Upper lobe of left lung (tissue), 6 donors: ENCODE measurements around the gene HLA-DPA1. TPM values are rescaled to one million over a fixed set of nuclear protein-coding genes. Genes with fewer than 3 reads are reported as not detected.

Source experiments
- ATAC-seq, 2 donors: fragments of 200-7000 bp; cut with Tn5 transposase; one replicate each; pipeline ENCODE4 v1.9.1; 2022; ENCODE audit warnings: mild to moderate bottlenecking in 2 of 2, moderate library complexity in 2 of 2; ENCODE audit not compliant: low FRiP score in 2 of 2
- DNase-seq, 2 donors: peaks; one replicate each; pipeline ENCODE4 v3.0.0-alpha.2; 2019 to 2020
- H3K27ac ChIP-seq, 4 donors: fragments of 200-600 bp; sonication (generic); one replicate each; pipeline ENCODE4 v1.5.1; 2016 to 2019
- H3K27me3 ChIP-seq, 4 donors: fragments of 200-600 bp; sonication (generic); one replicate each; pipeline ENCODE4 v1.5.1; 2017 to 2019
- H3K36me3 ChIP-seq, 4 donors: fragments of 200-600 bp; sonication (generic); one replicate each; pipeline ENCODE4 v1.5.1; 2016 to 2019
- H3K4me1 ChIP-seq, 4 donors: fragments of 200-600 bp; sonication (generic); one replicate each; pipeline ENCODE4 v1.5.1; 2018 to 2019
- H3K4me3 ChIP-seq, 4 donors: fragments of 200-600 bp; sonication (generic); one replicate each; pipeline ENCODE4 v1.5.1; 2017 to 2019; ENCODE audit warnings: mild to moderate bottlenecking in 2 of 4, moderate library complexity in 1 of 4
- H3K9me3 ChIP-seq, 4 donors: fragments of 200-600 bp; sonication (generic); one replicate each; pipeline ENCODE4 v1.5.1; 2018 to 2019
- CTCF ChIP-seq, 6 experiments: fragments of 450-650 bp in 4 of 6; fragments of 200-600 bp in 2 of 6; sonication (generic) in 2 of 6; IDR thresholded peaks; one replicate each; pipeline ENCODE4 v1.5.1; 2016 to 2019; ENCODE audit warnings: antibody characterized with exemption in 6 of 6
- EP300 ChIP-seq, 4 donors: sonication (generic); formaldehyde crosslinking; IDR thresholded peaks; one replicate each; pipeline ENCODE4 v1.5.1; 2017; ENCODE audit warnings: antibody characterized with exemption in 4 of 4, control low read depth in 2 of 4
- POLR2A ChIP-seq, 4 donors: fragments of 450-650 bp; IDR thresholded peaks; one replicate each; pipeline ENCODE4 v1.5.1; 2016 to 2017; ENCODE audit warnings: antibody characterized with exemption in 4 of 4, mild to moderate bottlenecking in 2 of 4
- POLR2AphosphoS5 ChIP-seq, 2 donors: sonication (generic); formaldehyde crosslinking; IDR thresholded peaks; one replicate each; pipeline ENCODE4 v1.5.1; 2017; ENCODE audit warnings: antibody characterized with exemption in 2 of 2
- WGBS, 2 donors: methylation state at CpG; one replicate each; pipeline ENCODE4 v1.1.5; 2017 to 2018; 5-methylcytosine and 5-hydroxymethylcytosine counted together
- total RNA-seq, 6 donors: library from RNA; depleted of rRNA in 4 of 6; stranded (reverse); fragments of >200 nt in 4 of 6; gene quantifications; one replicate each; pipeline versions ENCODE4 v1.1.0 to v1.2.1, GENCODE V29; 2016 to 2021
- donor health status: DM: no; HTN: no; CAD: no; lungs with moderate emphysema.
- donor health status: DM: no; HTN: yes; CAD: no; lungs with severe emphysema.

HLA-DPA1 gene
- total RNA-seq, 6 donors from 2014 or later, result 109 to 674 (median 399) TPM

GRCh38 chr6:33049323-33050013 is 24.0 kb downstream of the HLA-DPA1 start:
- H3K27ac ChIP-seq, result no peak overlapping the region
- WGBS, 2 donors, result 65 to 67% methylated on average over 9 of the region's 9 CpGs
- DNase-seq (no peak), ATAC-seq (no peak)
- no peak for TF ChIP-seq CTCF (IDR thresholded peaks at IDR 0.05)
- H3K4me1 ChIP-seq, result no peaks in the 10 kb centered on the region
- H3K4me3 ChIP-seq, result no peak overlapping the region
- no peaks in the 10 kb centered on the region for H3K27me3 ChIP-seq
- H3K9me3 ChIP-seq, result no peaks in the 10 kb centered on the region
- no peaks in the 10 kb centered on the region for H3K36me3 ChIP-seq

GRCh38 chr6:33040157-33040556 is 33.3 kb downstream of the HLA-DPA1 start:
- Histone ChIP-seq H3K27ac (no peak overlapping the region), H3K9me3 (no peaks in the 10 kb centered on the region), H3K4me3 (no peak overlapping the region), H3K36me3 (no peaks in the 10 kb centered on the region), H3K4me1 (no peaks in the 10 kb centered on the region), H3K27me3 (no peaks in the 10 kb centered on the region)
- 93 to 100% methylated on average over 2 of the region's 2 CpGs for WGBS, 2 donors
- DNase-seq (no peak), ATAC-seq (no peak)
- no peak for TF ChIP-seq CTCF (IDR thresholded peaks at IDR 0.05)
- TF ChIP-seq EP300 (IDR thresholded peaks at IDR 0.05), result no peak
- TF ChIP-seq POLR2A (IDR thresholded peaks at IDR 0.05), result no peak
- no peak for TF ChIP-seq POLR2AphosphoS5 (IDR thresholded peaks at IDR 0.05)

- Histone ChIP-seq H3K4me3 (no peak overlapping the region), H3K27ac (no peak overlapping the region), H3K4me1 (no peaks in the 10 kb centered on the region), H3K36me3 (no peaks in the 10 kb centered on the region), H3K27me3 (no peaks in the 10 kb centered on the region), H3K9me3 (no peaks in the 10 kb centered on the region)
- WGBS, 2 donors, result 43 to 65% methylated on average over 1 of the region's 1 CpG
- TF ChIP-seq POLR2AphosphoS5 (IDR thresholded peaks at IDR 0.05) (no peak), EP300 (IDR thresholded peaks at IDR 0.05) (no peak), POLR2A (IDR thresholded peaks at IDR 0.05) (no peak), CTCF (IDR thresholded peaks at IDR 0.05) (no peak)
- ATAC-seq (no peak), DNase-seq (no peak)
These were observed 36.9 kb downstream of the HLA-DPA1 start for GRCh38 chr6:33036535-33036934.

- H3K36me3 ChIP-seq, result no peaks in the 10 kb centered on the region
- 97 to 100% methylated on average over 1 of the region's 1 CpG for WGBS, 2 donors
- DNase-seq, result no peak
- H3K4me3 ChIP-seq, result no peak overlapping the region
- H3K27me3 ChIP-seq, result no peaks in the 10 kb centered on the region
- H3K27ac ChIP-seq, result no peak overlapping the region
- TF ChIP-seq POLR2AphosphoS5 (IDR thresholded peaks at IDR 0.05), result no peak
- no peak for TF ChIP-seq POLR2A (IDR thresholded peaks at IDR 0.05)
- TF ChIP-seq CTCF (IDR thresholded peaks at IDR 0.05), result no peak
- TF ChIP-seq EP300 (IDR thresholded peaks at IDR 0.05), result no peak
- H3K4me1 ChIP-seq, result peaks cover 0 to 5% (median 4%) of the 10 kb centered on the region in 4 donors
- no peaks in the 10 kb centered on the region for H3K9me3 ChIP-seq
- ATAC-seq, result no peak
These were observed 38.9 kb downstream of the HLA-DPA1 start for GRCh38 chr6:33034554-33034953.

- Histone ChIP-seq H3K9me3 (no peaks in the 10 kb centered on the region), H3K27ac (peak overlapping the region; percentile 62 to 90 (median 78)), H3K36me3 (no peaks in the 10 kb centered on the region), H3K4me3 (no peak overlapping the region), H3K27me3 (no peaks in the 10 kb centered on the region), H3K4me1 (peaks cover 14 to 18% (median 18%) of the 10 kb centered on the region in 4 donors)
- ATAC-seq (no peak), DNase-seq (no peak)
- TF ChIP-seq POLR2A (IDR thresholded peaks at IDR 0.05), result no peak
- TF ChIP-seq EP300 (IDR thresholded peaks at IDR 0.05), result no peak
- no peak for TF ChIP-seq CTCF (IDR thresholded peaks at IDR 0.05)
- TF ChIP-seq POLR2AphosphoS5 (IDR thresholded peaks at IDR 0.05), result no peak
- WGBS, 2 donors, result 48 to 69% methylated on average over 3 of the region's 3 CpGs
These were observed 43.2 kb downstream of the HLA-DPA1 start for GRCh38 chr6:33030245-33030644.
